Ovary (tissue), 9 donors: ENCODE measurements around the gene PLXNA4. TPM values are rescaled to one million over a fixed set of nuclear protein-coding genes. Genes with fewer than 3 reads are reported as not detected.

Experiments used
- DNase-seq, 5 donors: peaks; one replicate each; pipeline ENCODE4 v3.0.0-alpha.2; 2019 to 2020
- H3K27ac ChIP-seq, 2 donors: fragments of 200-600 bp; one replicate each; pipeline versions ENCODE4 v1.5.1 to v1.8.0; 2019 to 2022
- H3K27me3 ChIP-seq: fragments of 200-600 bp; one replicate; pipeline ENCODE4 v1.8.0; 2022
- H3K36me3 ChIP-seq: fragments of 200-600 bp; sonication (generic); one replicate; pipeline ENCODE4 v1.5.1; 2019
- H3K4me1 ChIP-seq: one replicate; pipeline ENCODE4 v1.8.1; 2013; ENCODE audit warnings: mild to moderate bottlenecking, moderate library complexity; ENCODE audit not compliant: insufficient read depth
- H3K4me3 ChIP-seq: fragments of 200-600 bp; sonication (generic); one replicate; pipeline ENCODE4 v1.5.1; 2017
- H3K9me3 ChIP-seq, 2 donors: fragments of 200-600 bp in 1 of 2; sonication (generic) in 1 of 2; one replicate each; pipeline versions ENCODE4 v1.5.1 to v1.8.1; 2013 to 2019; ENCODE audit warnings: mild to moderate bottlenecking in 1 of 2, moderate library complexity in 1 of 2
- CTCF ChIP-seq, 3 donors: fragments of 450-650 bp in 2 of 3; fragments of 200-600 bp in 1 of 3; IDR thresholded peaks; one replicate each; pipeline versions ENCODE4 v1.5.1 to v1.8.0; 2016 to 2022; ENCODE audit warnings: antibody characterized with exemption in 3 of 3, mild to moderate bottlenecking in 1 of 3
- EP300 ChIP-seq: sonication (generic); formaldehyde crosslinking; IDR thresholded peaks from one replicate; pipeline ENCODE4 v1.6.1; 2017; ENCODE audit warnings: antibody characterized with exemption
- POLR2A ChIP-seq: fragments of 450-650 bp; IDR thresholded peaks from one replicate; pipeline ENCODE4 v1.6.1; 2017; ENCODE audit warnings: antibody characterized with exemption, mild to moderate bottlenecking, moderate library complexity
- whole genome bisulfite sequencing, 3 donors: extraction: QIAGEN DNeasy Blood & Tissue Kit in 1 of 3; methylation state at CpG; one replicate each; pipeline versions ENCODE4 v1.1.5 to v1.1.7; 2013 to 2017; 5-methylcytosine and 5-hydroxymethylcytosine counted together
- intact Hi-C, 4 donors: fragments of 100-400 bp; cut with DNase I; formaldehyde crosslinking; loops; one replicate each; pipeline versions ENCODE4 v1.11.0 to v1.15.1; 2022 to 2023
- polyA plus RNA-seq, 2 donors: library from polyadenylated mRNA; stranded (reverse); fragments of 200-250 nt in 1 of 2; fragments of 350-450 nt in 1 of 2; fragmentation: Illumina TruSeq in 1 of 2; extraction: RNeasy Lipid Tissue Mini Kit (QIAGEN cat#74804) in 1 of 2; gene quantifications; one replicate each; pipeline ENCODE4 v1.2.3, GENCODE V29; 2013 to 2014
- total RNA-seq, 7 donors: library from RNA; depleted of rRNA in 2 of 7; stranded (reverse); fragments of >200 nt in 2 of 7; fragmentation: NEBNext Ultra II Directional in 3 of 7; extraction: Animal tissue kit (Norgen Biotek cat#: 25700) in 3 of 7; gene quantifications; one replicate each; pipeline versions ENCODE4 v1.1.0 to v1.2.4, GENCODE V29; 2016 to 2023
- donor health status: DM: no; HTN: no; CAD: no; lungs with moderate emphysema.
- donor health status: DM: no; HTN: no; CAD: no.
- donor health status: Bipolar disorder and iron deficiency.
- donor health status: DM: yes; HTN: yes; CAD: no.
- donor health status: DM: no; HTN: no; CAD: no.
- donor health status: DM: yes; HTN: yes; CAD: no.

PLXNA4 gene
- total and polyA plus RNA-seq, 9 donors, result 5.1 to 39.9 (median 11.4) TPM

- no peak overlapping the region for H3K27ac ChIP-seq
- DNase-seq, result no peak
- no peaks in the 10 kb centered on the region for H3K9me3 ChIP-seq
- TF ChIP-seq EP300, result no peak
- no peak for TF ChIP-seq CTCF (IDR thresholded peaks at IDR 0.05)
- no peak for TF ChIP-seq POLR2A
- WGBS, 3 donors, result 40 to 57% (median 44%) methylated on average over 6 of the region's 6 CpGs
- H3K4me3 ChIP-seq, result no peak overlapping the region
- no peaks in the 10 kb centered on the region for H3K27me3 ChIP-seq
- H3K4me1 ChIP-seq, result no peaks in the 10 kb centered on the region
- intact Hi-C loops, result no loop called here
- H3K36me3 ChIP-seq, result no peaks in the 10 kb centered on the region
Measured at GRCh38 chr7:132592936-132593335, 16.7 kb upstream of the PLXNA4 start.

GRCh38 chr7:132592231-132592920 lies 16.1 kb upstream of the PLXNA4 start:
- H3K9me3 ChIP-seq, result no peaks in the 10 kb centered on the region
- H3K36me3 ChIP-seq, result no peaks in the 10 kb centered on the region
- DNase-seq, result no peak
- H3K4me3 ChIP-seq, result no peak overlapping the region
- no peaks in the 10 kb centered on the region for H3K4me1 ChIP-seq
- no peak for TF ChIP-seq POLR2A
- no peaks in the 10 kb centered on the region for H3K27me3 ChIP-seq
- H3K27ac ChIP-seq, result no peak overlapping the region
- WGBS, 3 donors, result 48 to 59% (median 50%) methylated on average over 12 of the region's 12 CpGs
- intact Hi-C loops, result no loop called here

- intact Hi-C loops, result no loop called here
- WGBS, 3 donors, result 80 to 85% (median 80%) methylated on average over 4 of the region's 4 CpGs
- no peak for DNase-seq
- no peaks in the 10 kb centered on the region for H3K9me3 ChIP-seq
- H3K36me3 ChIP-seq, result no peaks in the 10 kb centered on the region
- no peak overlapping the region for H3K4me3 ChIP-seq
- TF ChIP-seq POLR2A (no peak), CTCF (IDR thresholded peaks at IDR 0.05) (no peak)
- no peak overlapping the region for H3K27ac ChIP-seq
- H3K27me3 ChIP-seq, result no peaks in the 10 kb centered on the region
- H3K4me1 ChIP-seq, result no peaks in the 10 kb centered on the region
Measured at GRCh38 chr7:132590162-132590561, 13.9 kb upstream of the PLXNA4 start.

GRCh38 chr7:132588596-132588995 lies 12.3 kb upstream of the PLXNA4 start:
- no peak overlapping the region for H3K4me3 ChIP-seq
- H3K36me3 ChIP-seq, result no peaks in the 10 kb centered on the region
- intact Hi-C loops, result loop anchor here (10.0 kb wide), 3 partner anchors 644 to 1426 kb away; no protein-coding TSS in a partner anchor
- no peaks in the 10 kb centered on the region for H3K9me3 ChIP-seq
- no peak for DNase-seq
- TF ChIP-seq POLR2A (no peak), CTCF (IDR thresholded peaks at IDR 0.05) (no peak), EP300 (no peak)
- no peaks in the 10 kb centered on the region for H3K4me1 ChIP-seq
- H3K27ac ChIP-seq, result no peak overlapping the region
- H3K27me3 ChIP-seq, result no peaks in the 10 kb centered on the region

- no peak for TF ChIP-seq EP300
- WGBS, 3 donors, result 2 to 4% (median 3%) methylated on average over 7 of the region's 7 CpGs
- H3K4me1 ChIP-seq, result no peaks in the 10 kb centered on the region
- H3K9me3 ChIP-seq, result no peaks in the 10 kb centered on the region
- no peaks in the 10 kb centered on the region for H3K27me3 ChIP-seq
- H3K36me3 ChIP-seq, result no peaks in the 10 kb centered on the region
- DNase-seq, result no peak
- H3K4me3 ChIP-seq, result no peak overlapping the region
- intact Hi-C loops, result loop anchor here (5.0 to 10.0 kb wide), 6 partner anchors 268 to 1430 kb away; no protein-coding TSS in a partner anchor
- no peak overlapping the region for H3K27ac ChIP-seq
Measured at GRCh38 chr7:132584796-132585494, 8.7 kb upstream of the PLXNA4 start.
